Left ventricle myocardium inferior (tissue), 1 donor: ENCODE measurements around the gene SLC6A12. TPM values are rescaled to one million over a fixed set of nuclear protein-coding genes. Genes with fewer than 3 reads are reported as not detected.

Experiments used
- DNase-seq: peaks from one replicate; pipeline ENCODE4 v3.0.0-alpha.2; 2020
- H3K27ac ChIP-seq: fragments of 200-600 bp; replicated peaks from 2 replicates; pipeline ENCODE4 v1.8.0; 2021
- H3K27me3 ChIP-seq: fragments of 200-600 bp; 2 replicates; pipeline ENCODE4 v1.8.0; 2021; ENCODE audit warnings: low read depth
- H3K36me3 ChIP-seq: fragments of 200-600 bp; 2 replicates; pipeline ENCODE4 v1.8.0; 2021
- H3K4me1 ChIP-seq: fragments of 200-600 bp; 2 replicates; pipeline ENCODE4 v1.8.0; 2021
- H3K4me3 ChIP-seq: fragments of 200-600 bp; 2 replicates; pipeline ENCODE4 v1.8.0; 2021; ENCODE audit warnings: mild to moderate bottlenecking, moderate library complexity
- H3K9me3 ChIP-seq: fragments of 200-600 bp; replicated peaks from 2 replicates; pipeline ENCODE4 v1.8.0; 2021
- intact Hi-C: fragments of 100-400 bp; cut with micrococcal nuclease; formaldehyde crosslinking; loops from one replicate; pipeline ENCODE4 v1.11.0; 2022
- total RNA-seq: library from RNA; stranded (reverse); fragmentation: NEBNext Ultra II Directional; extraction: Animal tissue kit (Norgen Biotek cat#: 25700); gene quantifications from one replicate; pipeline ENCODE4 v1.2.1, GENCODE V29; 2021
- TF ChIP-seq, protein P1 (sequence below): fragments of 200-600 bp; IDR thresholded peaks from 2 replicates; pipeline ENCODE4 v1.8.0; 2021; ENCODE audit warnings: antibody characterized with exemption, mild to moderate bottlenecking, borderline replicate concordance
- donor health status: DM: no; HTN: yes; CAD: no; lungs with severe emphysema.

The SLC6A12 gene
- total RNA-seq, 1 donor from 2014 or later, result 1.2 TPM

- Histone ChIP-seq H3K9me3 (no peaks in the 10 kb centered on the region), H3K4me3 (no peak overlapping the region), H3K36me3 (no peaks in the 10 kb centered on the region), H3K4me1 (no peaks in the 10 kb centered on the region), H3K27me3 (no peaks in the 10 kb centered on the region), H3K27ac (no peak overlapping the region)
- TF ChIP-seq, protein P1, sequence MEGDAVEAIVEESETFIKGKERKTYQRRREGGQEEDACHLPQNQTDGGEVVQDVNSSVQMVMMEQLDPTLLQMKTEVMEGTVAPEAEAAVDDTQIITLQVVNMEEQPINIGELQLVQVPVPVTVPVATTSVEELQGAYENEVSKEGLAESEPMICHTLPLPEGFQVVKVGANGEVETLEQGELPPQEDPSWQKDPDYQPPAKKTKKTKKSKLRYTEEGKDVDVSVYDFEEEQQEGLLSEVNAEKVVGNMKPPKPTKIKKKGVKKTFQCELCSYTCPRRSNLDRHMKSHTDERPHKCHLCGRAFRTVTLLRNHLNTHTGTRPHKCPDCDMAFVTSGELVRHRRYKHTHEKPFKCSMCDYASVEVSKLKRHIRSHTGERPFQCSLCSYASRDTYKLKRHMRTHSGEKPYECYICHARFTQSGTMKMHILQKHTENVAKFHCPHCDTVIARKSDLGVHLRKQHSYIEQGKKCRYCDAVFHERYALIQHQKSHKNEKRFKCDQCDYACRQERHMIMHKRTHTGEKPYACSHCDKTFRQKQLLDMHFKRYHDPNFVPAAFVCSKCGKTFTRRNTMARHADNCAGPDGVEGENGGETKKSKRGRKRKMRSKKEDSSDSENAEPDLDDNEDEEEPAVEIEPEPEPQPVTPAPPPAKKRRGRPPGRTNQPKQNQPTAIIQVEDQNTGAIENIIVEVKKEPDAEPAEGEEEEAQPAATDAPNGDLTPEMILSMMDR, result no peak
- DNase-seq, result no peak
- intact Hi-C loops, result no loop called here
Measured at GRCh38 chr12:228846-229200, 14.9 kb upstream of the SLC6A12 start.

- DNase-seq, result no peak
- intact Hi-C loops, result no loop called here
- H3K4me1 ChIP-seq, result no peaks in the 10 kb centered on the region
- no peak overlapping the region for H3K27ac ChIP-seq
- H3K36me3 ChIP-seq, result no peaks in the 10 kb centered on the region
- H3K4me3 ChIP-seq, result no peak overlapping the region
- H3K27me3 ChIP-seq, result no peaks in the 10 kb centered on the region
- TF ChIP-seq, protein P1, result no peak
- H3K9me3 ChIP-seq, result no peaks in the 10 kb centered on the region
Measured at GRCh38 chr12:227923-228845, 14.2 kb upstream of the SLC6A12 start.

GRCh38 chr12:227286-227915 lies 13.4 kb upstream of the SLC6A12 start:
- DNase-seq, result no peak
- Histone ChIP-seq H3K4me3 (no peak overlapping the region), H3K36me3 (no peaks in the 10 kb centered on the region), H3K27ac (no peak overlapping the region), H3K4me1 (no peaks in the 10 kb centered on the region), H3K27me3 (no peaks in the 10 kb centered on the region), H3K9me3 (no peaks in the 10 kb centered on the region)
- intact Hi-C loops, result no loop called here
- TF ChIP-seq, protein P1, result no peak

- no peak for DNase-seq
- intact Hi-C loops, result no loop called here
- Histone ChIP-seq H3K4me3 (no peak overlapping the region), H3K27ac (no peak overlapping the region), H3K36me3 (no peaks in the 10 kb centered on the region), H3K9me3 (no peaks in the 10 kb centered on the region), H3K27me3 (no peaks in the 10 kb centered on the region), H3K4me1 (no peaks in the 10 kb centered on the region)
- TF ChIP-seq, protein P1, result no peak
Measured at GRCh38 chr12:226401-226800, 12.4 kb upstream of the SLC6A12 start.

DNA sequence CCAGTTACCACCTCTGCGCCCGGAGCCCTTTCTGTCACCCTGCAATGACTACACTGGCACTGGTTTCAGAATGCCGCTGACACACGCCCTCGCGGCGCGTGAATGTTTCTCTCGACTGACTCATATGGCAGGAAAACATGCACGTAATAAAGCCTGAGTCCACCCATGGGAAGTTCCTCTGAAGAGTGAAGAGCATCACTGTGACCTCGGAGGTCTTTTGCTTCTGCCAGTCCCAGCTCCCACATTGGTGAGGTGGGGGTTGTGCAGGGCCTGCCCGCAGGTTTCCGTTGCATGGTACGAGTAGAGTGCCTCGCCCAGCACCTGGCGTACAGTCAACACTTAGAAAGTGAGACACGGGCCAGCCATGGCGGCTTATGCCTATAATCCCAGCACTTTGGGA lies 11.1 kb upstream of the SLC6A12 start:
- peaks cover 2% of the 10 kb centered on the region for H3K27me3 ChIP-seq
- no peak overlapping the region for H3K4me3 ChIP-seq
- no peaks in the 10 kb centered on the region for H3K9me3 ChIP-seq
- no peaks in the 10 kb centered on the region for H3K4me1 ChIP-seq
- H3K36me3 ChIP-seq, result no peaks in the 10 kb centered on the region
- intact Hi-C loops, result no loop called here
- no peak for DNase-seq
- H3K27ac ChIP-seq, result no peak overlapping the region
- TF ChIP-seq, protein P1, result no peak
